H1 (cell line): ENCODE results near the gene B9D1. TPM values are rescaled to one million over a fixed set of nuclear protein-coding genes. Genes with fewer than 3 reads are reported as not detected.

Experiments
- CBX5 ChIP-seq: fragments of 300-800, 300-1000 bp; sonication (generic); IDR thresholded peaks from 2 replicates; pipeline ENCODE4 v1.7.1; 2016; ENCODE audit warnings: antibody characterized with exemption, low read length, low read depth
- CBX8 ChIP-seq: fragments of 300-800, 300-1000 bp; sonication (generic); IDR thresholded peaks from 2 replicates; pipeline ENCODE4 v1.7.1; 2016; ENCODE audit warnings: low read depth, low read length, borderline replicate concordance
- CHD1 ChIP-seq: IDR thresholded peaks from 2 replicates; pipeline ENCODE4 v1.6.1; 2012; ENCODE audit warnings: low read depth, low read length, improper control_type of control experiment
- POLR2AphosphoS5 ChIP-seq: IDR thresholded peaks from 2 replicates; pipeline ENCODE4 v1.6.1; 2011; ENCODE audit warnings: low read depth, low read length
- RNF2 ChIP-seq: fragments of 200-900, 300-1000 bp; sonication (generic); IDR thresholded peaks from 2 replicates; pipeline ENCODE4 v1.7.1; 2016; ENCODE audit warnings: borderline replicate concordance, low read depth, mild to moderate bottlenecking, antibody characterized with exemption, low read length; ENCODE audit not compliant: poor library complexity, severe bottlenecking; ENCODE audit errors: missing control alignments
- SAP30 ChIP-seq: fragments of 300-600 bp; sonication (generic); IDR thresholded peaks from 2 replicates; pipeline ENCODE4 v1.7.1; 2012; ENCODE audit warnings: low read length, moderate library complexity, mild to moderate bottlenecking, inconsistent platforms; ENCODE audit not compliant: insufficient read depth, insufficient replicate concordance
- ZNF274 ChIP-seq: IDR thresholded peaks from 2 replicates; pipeline ENCODE4 v1.7.0; 2012; ENCODE audit warnings: low read length, borderline replicate concordance; ENCODE audit errors: extremely low read depth
- polyA plus RNA-seq, 7 experiments: library from polyadenylated mRNA; depleted of rRNA in 3 of 7; stranded (reverse) in 5 of 7; unstranded in 2 of 7; fragments of >200 nt in 5 of 7; fragments of 200-250 nt in 2 of 7; gene quantifications; 1 replicate in 5 of 7; 2 replicates in 1 of 7; 4 replicates in 1 of 7; pipeline versions ENCODE4 v1.2.1 to v1.2.3, GENCODE V29; 2011 to 2013; ENCODE audit warnings: missing spikeins in 2 of 7, mixed read lengths in 2 of 7
- total RNA-seq: library from RNA; stranded (reverse); fragmentation: NEBNext Ultra II Directional; extraction: Animal tissue kit (Norgen Biotek cat#: 25700); gene quantifications from 2 replicates; pipeline ENCODE4 v1.2.1, GENCODE V29; 2021

Gene B9D1
- total and polyA plus RNA-seq, 2 of the 8 experiments (the other 6 are each of a cell fraction or from before 2014, with no cell fraction given) = 24.6 to 65.7 TPM

GRCh38 chr17:19374136-19374535 is 11.6 kb upstream of the B9D1 start (continued):
- TF ChIP-seq CBX5 (no peak), POLR2AphosphoS5 (no peak), RNF2 (no peak), ZNF274 (no peak), CBX8 (no peak), CHD1 (no peak), SAP30 (no peak)
